GM21528 (cell line): Measurements from ENCODE around the gene APBA2.

ENCODE experiments used
- ATAC-seq: cut with Tn5 transposase; IDR thresholded peaks from one replicate; pipeline ENCODE4 v1.9.1; 2021; ENCODE audit warnings: mild to moderate bottlenecking, moderate library complexity; ENCODE audit not compliant: unreplicated experiment, low FRiP score

Gene APBA2

DNA sequence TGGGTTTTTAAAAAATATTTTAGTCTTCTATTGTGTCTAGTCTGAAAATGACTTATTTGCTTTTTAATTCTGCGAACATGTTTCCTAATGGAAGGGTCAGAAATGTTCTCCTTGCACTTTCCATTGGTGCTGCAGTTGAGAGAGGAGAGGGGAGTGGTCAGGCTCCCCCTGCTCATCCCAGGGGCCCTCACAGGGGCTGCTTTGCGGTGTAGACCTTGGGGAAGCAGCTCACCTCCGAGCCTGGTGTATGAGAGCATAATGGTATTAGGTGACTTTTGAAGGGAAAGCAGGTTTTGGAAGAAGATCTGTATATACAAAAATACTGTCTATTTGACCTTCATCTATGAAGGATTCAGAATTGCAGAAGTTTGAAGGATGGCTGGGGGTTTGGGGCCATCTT is 28.3 kb downstream of the APBA2 start:
- no peak for ATAC-seq

DNA sequence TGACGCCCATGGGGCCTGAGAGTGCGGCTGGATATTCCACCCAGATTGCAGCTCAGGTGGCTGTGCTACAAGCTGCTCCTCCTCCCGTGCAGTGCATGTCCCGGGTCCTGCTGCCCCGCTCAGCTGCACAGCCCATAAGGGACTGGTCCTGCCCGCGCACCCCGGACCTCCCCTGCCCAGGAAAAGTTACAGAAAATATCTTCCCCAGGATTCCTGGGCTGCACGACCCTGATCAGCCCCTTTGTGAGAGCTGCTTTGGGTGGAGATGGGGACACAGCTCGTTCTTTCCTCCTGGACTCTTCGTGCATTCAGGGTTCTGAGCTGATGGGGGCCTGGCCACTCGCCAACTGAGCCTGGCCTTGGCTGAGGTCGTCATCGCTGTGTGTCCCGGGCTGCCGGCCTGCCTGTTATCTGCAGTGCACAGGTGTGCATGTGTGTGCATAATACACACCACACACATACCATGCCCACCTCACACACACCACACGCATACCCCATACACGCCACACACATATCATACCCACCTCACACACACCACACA is 28.8 kb downstream of the APBA2 start:
- ATAC-seq: no peak

DNA sequence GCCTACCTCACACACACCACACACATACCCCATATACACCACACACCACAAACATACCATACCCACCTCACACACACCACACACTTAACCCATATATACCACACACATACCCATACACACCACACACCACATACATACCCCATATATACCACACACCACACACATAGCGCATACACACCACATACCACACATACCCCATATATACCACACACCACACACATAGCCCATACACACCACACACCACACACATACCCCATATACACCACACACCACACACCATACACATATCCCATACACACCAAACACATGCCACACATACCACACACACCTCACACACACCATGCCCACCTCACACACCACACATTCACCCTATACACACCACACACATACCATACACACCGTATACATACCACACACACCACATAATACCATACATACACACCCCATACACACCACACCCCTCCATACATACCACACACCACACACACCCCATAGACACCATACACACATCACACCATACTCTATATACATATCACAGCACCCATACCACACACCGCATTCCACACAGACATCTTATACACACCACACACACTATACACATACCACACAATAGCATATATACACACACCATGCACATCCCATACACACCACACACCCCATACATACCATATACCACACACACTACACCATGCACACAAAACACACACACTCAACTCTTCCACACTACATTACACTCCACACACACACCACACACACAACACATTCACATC is 29.5 kb downstream of the APBA2 start:
- ATAC-seq: no peak

DNA sequence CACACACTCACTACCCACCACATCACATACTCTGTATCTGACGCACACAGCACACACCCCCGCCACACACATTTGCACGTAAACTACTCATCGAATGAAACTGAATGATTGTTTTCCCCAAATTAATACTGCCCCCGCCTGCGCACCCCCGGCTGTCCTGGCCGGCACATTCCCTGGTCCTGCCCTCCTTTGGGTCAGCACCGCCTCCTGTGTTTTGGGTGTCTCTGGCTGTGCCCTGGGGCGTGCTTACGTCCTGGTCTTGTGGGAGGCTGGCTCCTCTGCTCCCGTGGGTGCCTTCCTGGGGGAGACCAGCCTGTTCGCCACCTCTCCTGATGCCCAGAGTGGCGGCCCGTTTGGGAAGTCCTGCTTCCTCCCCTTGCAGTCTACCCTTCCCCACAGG is 30.2 kb downstream of the APBA2 start:
- no peak for ATAC-seq

DNA sequence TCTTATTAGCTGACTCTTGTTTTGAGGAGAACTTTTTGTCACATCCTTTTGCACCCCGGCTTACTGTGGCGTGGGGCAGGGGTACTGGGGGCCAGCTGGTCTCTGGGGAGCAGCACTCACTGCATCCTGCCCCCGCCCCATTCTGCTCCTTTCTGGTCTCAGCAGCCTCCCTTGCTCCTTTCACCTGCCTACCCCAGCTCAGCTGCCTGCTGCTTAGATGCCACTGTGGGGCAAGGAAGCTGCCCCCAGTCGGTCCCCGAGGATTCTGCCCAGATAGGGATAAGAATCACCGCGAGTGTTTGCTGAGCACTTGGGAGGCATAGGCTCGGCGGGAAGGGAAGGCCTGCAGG is 32.0 kb downstream of the APBA2 start:
- no peak for ATAC-seq

DNA sequence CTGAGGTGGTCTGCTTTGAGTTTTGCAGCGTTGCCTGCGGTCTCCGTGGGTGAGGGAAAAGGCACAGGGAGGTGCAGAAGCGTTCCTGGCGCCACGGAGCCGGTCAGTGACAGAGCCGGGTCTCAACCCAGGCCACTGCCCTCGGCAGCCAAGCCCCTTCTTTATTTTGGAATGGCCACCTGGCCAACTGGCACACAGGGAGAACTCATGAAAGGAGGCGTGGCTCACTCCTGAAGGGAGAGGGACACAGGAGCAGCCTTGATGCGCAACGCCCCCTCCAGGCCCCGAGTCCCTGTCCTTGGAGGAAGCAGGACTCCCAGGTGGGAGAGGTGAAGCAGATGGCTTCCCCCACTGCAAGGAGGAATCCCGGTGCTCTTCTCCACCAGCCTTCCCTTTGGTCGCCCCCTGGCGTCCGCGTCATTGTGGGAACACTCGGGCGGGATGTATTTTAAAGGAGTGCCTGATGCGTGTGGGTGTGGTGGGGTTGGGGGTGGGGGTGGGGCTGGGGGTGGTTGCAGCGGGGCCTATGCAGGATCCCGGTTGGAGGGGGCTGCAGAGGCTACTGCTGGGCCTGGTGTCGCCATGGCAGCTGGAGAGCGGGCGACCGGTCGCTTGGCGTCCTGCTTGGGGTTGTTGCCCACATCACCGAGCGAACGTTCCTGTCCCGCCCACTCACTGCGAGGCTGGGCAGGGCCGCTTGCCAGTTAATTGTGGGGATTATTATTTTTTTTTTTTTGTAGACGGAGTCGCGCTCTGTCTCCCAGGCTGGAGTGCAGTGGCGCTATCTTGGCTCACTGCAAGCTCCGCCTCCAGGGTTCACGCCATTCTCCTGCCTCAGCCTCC is 32.6 kb downstream of the APBA2 start:
- no peak for ATAC-seq

DNA sequence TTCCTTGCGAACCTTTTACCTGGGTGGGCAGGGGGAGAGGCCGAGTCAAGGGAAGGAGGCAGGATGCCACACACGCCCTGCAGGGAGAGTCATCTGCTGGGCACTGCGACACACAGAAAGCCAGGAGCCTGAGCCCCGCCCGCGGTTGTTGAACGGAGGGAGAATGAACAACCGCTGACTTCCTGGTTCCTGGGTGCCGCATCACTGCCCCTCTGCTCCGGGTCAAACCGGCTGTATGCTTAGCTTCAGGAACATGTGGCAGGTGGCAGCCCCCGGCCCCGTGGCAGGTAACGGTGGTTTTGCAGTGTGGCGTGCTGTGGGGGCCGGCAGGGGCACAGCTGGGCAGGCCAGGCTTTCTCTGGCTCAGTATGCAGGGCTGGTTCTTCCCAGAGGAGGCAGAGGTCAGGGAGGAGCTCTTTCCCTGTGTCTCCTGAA is 33.4 kb downstream of the APBA2 start:
- ATAC-seq: no peak

DNA sequence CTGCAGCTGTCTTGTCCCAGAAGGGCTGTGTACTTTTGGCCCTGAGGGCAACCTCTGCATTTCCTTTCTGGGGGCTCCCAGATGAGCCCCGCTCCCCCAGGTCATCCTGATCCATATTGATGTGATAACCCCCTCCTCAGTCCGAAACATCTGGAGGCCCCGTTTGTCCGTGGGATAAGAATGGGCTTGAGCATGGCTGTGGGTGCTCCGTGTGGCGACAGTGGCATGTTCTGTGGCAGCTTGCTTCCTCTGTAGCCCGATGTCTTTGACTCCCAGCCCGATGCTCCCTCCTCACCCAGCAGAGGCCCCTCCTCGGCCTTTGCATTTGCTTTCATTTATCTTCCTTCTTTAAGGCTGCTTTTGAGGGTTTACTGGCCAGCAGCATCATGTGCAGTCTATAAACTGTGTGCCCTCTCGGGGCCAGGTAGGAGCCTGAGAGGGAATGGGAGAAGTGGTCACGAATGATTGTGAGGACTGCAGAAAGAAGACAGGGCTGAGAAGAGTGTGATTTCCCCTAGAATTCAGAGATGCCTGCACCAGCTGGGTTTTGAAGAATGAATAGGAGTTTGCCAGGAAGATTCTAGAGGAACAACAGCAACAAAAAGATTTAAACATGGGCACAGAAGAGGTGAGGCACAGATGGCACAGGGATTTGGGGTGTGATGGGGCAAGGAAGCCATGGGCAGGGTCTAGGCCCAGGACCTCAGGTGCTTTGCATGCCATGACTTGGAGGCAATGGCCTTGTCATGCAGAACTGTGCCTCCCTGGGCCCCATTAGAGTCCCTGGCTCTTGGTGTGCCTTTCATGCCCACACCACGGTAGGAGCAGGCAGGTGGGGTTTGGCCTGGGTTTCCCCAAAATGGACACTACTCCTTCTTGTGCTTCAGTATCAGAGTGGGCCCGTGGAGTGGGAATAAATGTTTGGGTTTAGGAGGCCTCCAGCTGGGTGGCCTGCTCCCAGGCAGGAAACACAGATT is 34.2 kb downstream of the APBA2 start:
- no peak for ATAC-seq

DNA sequence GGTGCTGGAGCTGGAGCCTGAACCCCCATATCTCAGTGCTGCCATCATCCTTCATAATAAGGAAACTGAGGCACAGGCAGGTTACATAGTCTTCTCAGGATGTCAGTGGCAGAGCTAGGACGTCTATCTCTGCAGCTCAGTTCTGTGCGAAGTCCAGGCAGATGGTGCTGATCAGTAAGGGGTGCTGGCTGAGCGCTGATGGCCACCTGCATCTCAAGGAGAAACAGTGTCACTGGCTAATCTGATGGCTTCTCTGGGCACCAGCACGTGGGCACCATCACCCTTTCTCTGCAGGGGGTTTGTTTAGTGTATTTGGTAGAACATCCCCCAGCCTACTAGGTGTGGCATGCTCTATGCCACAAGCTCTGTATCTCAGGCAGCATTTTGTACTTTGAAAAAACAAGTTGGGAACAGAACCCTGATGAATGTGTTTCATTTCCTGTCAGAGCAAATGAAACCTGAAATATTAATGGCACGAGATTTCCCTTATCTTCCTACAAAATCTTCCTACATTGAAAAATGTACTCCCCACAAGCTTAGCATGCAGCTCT is 35.1 kb downstream of the APBA2 start:
- ATAC-seq: no peak

DNA sequence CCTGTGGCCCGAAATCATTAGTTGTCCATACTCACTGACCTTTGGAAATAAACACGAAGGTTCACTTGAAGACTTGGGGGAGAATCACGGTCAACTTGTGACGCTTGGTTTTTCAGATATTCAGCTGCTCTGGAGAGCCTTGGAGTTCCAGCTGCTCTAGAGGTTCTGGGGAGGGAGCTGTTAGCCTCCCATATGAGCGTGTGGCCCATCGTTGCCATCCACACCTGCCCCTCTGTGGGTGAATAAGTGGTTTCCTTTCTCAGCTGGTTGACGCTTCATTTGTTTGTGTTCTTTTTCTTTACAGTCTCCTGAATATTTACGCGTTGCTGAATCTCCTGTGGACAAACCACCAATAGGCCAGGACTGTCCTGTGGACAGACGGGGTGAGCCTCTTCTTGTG is 35.6 kb downstream of the APBA2 start:
- ATAC-seq: no peak

DNA sequence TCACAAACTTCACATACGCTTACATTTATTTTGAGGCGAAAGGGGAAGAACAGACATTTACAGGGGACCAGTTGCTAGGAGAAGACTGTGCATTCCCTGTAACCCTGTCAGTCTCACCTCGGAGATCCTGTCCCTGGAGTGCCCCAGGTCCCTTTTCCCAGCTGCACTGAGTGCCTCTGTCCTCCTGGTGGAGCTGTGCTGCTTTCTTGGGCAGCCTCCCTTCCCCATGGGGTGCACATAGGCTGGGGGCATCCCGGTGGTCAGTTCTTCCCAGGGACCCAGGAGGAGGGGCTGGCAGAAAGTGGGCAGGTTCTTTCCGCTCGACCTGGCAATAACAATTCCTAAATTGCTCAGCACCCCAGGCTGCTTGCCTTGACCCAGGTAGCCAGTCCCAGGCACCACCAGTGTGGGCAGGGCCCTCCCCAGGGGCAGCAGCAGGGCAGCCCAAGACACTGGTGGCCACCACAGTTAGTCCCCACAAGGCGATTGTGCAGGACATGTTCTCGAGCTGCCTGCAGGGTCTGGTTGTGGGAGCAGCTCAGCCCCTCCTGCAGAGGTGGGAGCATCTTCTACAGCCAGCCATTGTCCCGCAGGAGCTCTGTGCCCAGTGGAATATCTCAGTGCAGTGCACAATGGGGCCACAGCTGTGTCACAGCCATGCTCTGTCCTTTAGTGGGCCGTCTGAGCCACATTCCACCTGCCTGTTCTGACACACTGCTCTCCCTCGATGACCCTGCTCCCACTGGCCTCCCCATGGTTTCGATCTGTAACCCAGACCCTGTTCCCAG is 36.3 kb downstream of the APBA2 start:
- ATAC-seq: no peak

DNA sequence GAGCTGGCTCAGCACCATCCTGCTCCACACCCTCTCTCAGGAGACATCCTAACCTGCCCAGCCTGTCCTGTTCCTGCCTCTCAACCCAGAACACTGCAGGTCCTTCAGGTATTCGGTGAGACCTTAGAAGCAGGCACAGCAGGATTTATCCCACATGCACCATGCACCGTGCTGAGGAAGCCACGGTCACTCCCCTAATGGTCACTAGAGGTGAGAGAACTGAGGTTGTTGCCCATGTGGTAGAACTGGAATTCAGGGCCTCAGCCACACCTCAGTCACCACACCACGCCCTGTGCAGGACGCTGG is 36.9 kb downstream of the APBA2 start:
- no peak for ATAC-seq

DNA sequence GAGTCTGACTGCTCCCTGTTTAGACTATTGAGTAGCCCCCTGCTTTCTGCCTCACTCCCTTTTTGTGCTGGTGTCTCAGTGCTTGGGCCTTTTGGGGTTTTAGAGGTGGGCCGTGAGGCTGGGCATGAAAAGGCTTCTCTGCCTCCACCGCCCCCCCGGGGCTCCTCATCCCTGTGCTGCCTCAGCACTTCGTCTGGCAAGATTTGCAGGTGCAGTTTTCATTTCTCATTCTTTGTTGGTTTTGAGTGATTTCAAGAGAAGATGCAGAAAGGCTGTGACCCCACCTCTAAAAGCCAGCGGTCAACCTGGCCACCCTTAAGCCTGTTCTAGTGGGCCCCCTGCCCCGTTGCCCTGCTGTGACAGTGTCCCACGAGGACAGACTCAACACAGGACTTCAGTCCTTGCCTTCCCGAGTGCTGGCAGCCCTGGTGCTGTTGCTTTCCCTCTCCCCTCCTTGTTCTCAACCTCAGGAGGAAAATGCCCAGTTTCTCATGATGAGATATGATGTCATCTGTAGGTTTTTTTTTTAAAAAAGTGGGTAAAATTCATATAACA is 38.0 kb downstream of the APBA2 start:
- ATAC-seq: no peak

DNA sequence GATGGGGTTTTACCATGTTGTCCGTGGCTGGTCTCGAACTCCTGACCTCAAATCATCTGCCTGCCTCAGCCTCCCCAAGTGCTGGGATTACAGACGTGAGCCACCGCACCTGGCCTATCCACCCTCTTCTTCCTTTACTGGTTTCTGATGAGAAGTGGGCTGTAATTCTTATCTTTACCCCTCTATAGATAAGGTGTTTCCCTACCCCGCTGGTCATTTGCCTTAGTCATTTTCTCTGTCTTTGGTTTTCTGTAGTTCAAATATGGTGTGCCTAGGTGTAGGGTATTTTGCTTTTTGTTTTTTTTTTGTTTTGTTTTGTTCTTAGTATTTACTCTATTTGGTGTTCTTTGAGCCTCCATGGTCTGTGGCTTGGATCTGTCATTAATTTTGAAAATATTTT is 41.3 kb downstream of the APBA2 start:
- no peak for ATAC-seq

DNA sequence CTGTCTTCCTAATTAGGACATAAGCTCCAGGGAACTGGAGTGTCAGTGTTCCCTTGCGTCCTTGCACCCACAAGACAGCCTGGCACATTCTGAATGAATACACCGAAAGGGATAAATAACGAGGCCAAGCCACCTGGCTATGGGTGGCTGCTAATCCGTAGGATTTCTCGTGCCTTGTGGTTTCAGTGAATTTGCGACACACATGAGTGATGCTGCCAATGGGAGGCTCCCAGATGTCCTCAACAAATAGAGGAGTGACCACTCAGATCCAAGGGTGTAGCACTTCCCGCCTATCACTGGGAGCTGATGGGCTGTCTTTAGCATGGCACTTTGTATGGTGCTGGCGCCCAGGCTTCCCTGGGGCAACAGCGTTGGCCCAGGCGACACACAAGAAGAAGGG is 43.4 kb downstream of the APBA2 start:
- no peak for ATAC-seq

DNA sequence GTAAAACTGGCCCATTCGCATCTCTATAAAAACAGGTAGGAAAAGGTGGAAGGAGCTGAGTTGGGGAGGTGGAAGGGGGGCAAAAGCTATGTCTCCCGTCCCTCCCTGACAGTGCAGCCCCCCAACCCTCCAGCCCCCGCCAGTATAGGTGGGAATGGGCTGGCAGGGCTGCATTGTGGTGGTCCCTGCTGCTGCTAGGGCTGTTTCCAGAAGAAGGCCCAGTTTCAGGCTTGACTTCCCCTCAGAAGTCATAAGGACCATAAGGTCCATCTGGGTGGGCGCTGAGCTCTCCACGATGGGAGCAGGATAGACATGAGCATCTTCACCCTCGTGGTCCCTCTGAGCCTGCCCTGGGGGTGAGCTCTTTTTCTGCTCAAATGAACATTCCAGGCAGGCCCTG is 44.2 kb downstream of the APBA2 start:
- no peak for ATAC-seq

DNA sequence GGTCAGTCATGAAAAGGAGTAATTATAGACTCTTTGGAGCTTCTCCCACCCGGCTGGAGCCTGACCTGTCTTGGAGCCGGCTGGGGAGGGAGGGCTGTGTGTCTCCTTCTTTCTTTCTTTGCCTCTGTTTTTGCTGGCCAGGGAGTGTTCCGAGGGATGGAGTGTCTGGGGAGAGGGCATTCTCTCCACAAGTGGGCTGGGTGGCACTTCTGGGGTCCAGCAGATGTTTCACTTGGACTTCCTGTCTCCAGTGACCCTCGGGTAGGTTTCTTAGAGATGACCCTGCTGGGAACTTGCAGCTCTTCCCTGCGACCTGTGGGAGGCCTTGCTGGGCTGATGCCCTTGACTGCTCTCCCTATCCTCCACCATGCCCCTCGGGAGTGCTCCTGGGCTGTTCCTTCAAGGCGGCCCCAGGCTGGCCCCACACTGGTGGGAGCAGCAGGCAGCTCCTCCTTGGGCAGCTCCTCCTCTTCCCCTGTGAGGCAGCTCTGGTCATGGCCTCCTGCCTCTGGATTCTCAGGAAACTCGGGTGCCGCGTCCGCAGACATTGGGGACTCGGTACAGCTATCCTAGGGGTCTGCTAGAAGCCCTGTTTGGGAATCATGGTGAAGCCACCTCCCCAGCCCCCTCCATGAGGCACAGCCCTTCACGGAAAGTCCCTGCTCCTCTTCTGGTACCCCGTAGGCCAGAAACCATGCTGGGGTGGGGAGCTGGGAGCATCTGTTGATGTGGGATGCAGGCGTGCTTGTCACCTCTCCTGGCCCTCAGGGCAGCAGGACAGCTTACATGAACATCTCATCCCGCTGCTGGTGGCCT is 44.9 kb downstream of the APBA2 start:
- ATAC-seq: no peak

DNA sequence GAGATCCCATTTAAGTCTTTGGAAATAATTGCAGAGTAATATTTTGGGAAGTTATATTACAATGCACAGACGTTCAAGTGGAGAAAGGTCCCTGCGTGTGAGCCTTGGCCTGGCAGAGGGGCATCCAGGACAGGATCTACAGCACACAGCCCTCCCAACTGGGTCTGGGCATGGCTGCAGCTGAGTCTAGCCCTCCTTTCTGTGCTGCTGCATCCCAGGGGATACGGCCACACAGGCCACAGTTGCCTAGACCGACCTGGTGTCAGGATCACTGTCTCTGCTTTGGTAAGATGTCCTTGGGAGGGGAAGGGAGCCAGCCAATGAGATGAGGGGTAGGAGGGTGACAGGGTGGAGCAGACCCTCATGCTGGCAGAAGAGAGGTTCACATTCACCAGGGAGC is 46.1 kb downstream of the APBA2 start:
- no peak for ATAC-seq

DNA sequence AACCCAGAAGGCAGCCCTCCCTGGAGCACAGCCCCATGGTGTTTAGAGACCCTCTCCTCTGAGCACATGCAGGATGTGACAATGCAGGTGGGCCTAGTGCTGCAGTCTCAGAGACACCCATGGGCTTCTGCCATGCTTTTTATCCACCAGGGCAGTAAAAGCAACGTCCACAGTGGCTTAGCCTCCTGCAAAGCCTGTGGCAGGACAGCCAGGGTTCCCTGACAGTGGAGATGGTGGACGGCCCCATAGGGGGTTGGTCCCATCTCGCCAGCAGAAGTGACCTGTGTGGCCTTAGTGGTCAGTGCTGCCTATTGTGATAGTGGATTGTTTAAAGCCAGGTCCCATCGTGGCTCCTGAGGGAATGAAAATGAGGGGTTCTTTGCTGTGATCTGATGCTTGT is 46.6 kb downstream of the APBA2 start:
- ATAC-seq: no peak
